Stimulated activated naive CD4-positive, alpha-beta T cell (primary cell): ENCODE data around the gene GJB1.
"Not testable (repeated sequence)": the region's sequence is repeated elsewhere in the genome, so short reads cannot be mapped to it uniquely, and the experiment has no call there.

Experiments
- DNase-seq, 6 experiments: peaks; one replicate each; lab custom pipeline; 2025; lab: John Stamatoyannopoulos, UW

GJB1 gene

GRCh38 chrX:71222929-71223328 lies at the start of gene GJB1:
TSS of gene GJB1 (plus strand) at chrX:71223224. CDS start at chrX:71223708, 484 bp downstream.
- DNase-seq = no peak

- no peak for DNase-seq
Measured at GRCh38 chrX:71173440-71173839, 49.6 kb upstream of the GJB1 start.

GRCh38 chrX:71174795-71175194 lies 48.2 kb upstream of the GJB1 start:
- no peak for DNase-seq

GRCh38 chrX:71175531-71175930 lies 47.5 kb upstream of the GJB1 start:
- DNase-seq = no peak

- no peak for DNase-seq
Measured at GRCh38 chrX:71177327-71177726, 45.7 kb upstream of the GJB1 start.

GRCh38 chrX:71178908-71179307 lies 44.1 kb upstream of the GJB1 start:
- peak in 5 of 6 experiments; percentile 3 to 34 (median 8) for DNase-seq

GRCh38 chrX:71180579-71181265 lies 42.3 kb upstream of the GJB1 start:
- not testable (repeated sequence) for DNase-seq

GRCh38 chrX:71181558-71181909 lies 41.5 kb upstream of the GJB1 start:
- DNase-seq = peak in 5 of 6 experiments; percentile 31 to 59 (median 43)

- peak; percentile 53 to 80 (median 78) for DNase-seq
Measured at GRCh38 chrX:71181910-71182799, 40.9 kb upstream of the GJB1 start.

- no peak for DNase-seq
Measured at GRCh38 chrX:71182871-71183270, 40.2 kb upstream of the GJB1 start.

- no peak for DNase-seq
Measured at GRCh38 chrX:71183341-71183740, 39.7 kb upstream of the GJB1 start.

GRCh38 chrX:71184092-71184491 lies 38.9 kb upstream of the GJB1 start:
- DNase-seq = no peak

- no peak for DNase-seq
Measured at GRCh38 chrX:71184803-71185495, 38.1 kb upstream of the GJB1 start.

GRCh38 chrX:71191248-71191647 lies 31.8 kb upstream of the GJB1 start:
- DNase-seq = no peak

GRCh38 chrX:71195964-71196649 lies 26.9 kb upstream of the GJB1 start:
- peak in 3 of 6 experiments; percentile 23 to 50 (median 44) for DNase-seq

GRCh38 chrX:71198066-71198465 lies 25.0 kb upstream of the GJB1 start:
- DNase-seq = peak in 2 of 6 experiments; percentile 8 to 11

GRCh38 chrX:71199252-71200008 lies 23.6 kb upstream of the GJB1 start:
- no peak for DNase-seq

- DNase-seq = no peak
Measured at GRCh38 chrX:71210816-71211215, 12.2 kb upstream of the GJB1 start.

GRCh38 chrX:71212536-71212935 lies 10.5 kb upstream of the GJB1 start:
- no peak for DNase-seq

- no peak for DNase-seq
Measured at GRCh38 chrX:71214152-71214551, 8.9 kb upstream of the GJB1 start.
